BE2C (cell line): Measurements from ENCODE around the gene IL1B.

Experiments used
- DNase-seq: peaks from one replicate; pipeline ENCODE4 v3.0.0-alpha.2; 2020
- H3K27me3 ChIP-seq: fragments of 250-450 bp; sonication (Bioruptor Pico); 2 replicates; pipeline ENCODE4 v1.5.1; 2020; ENCODE audit warnings: mild to moderate bottlenecking
- H3K36me3 ChIP-seq: fragments of 250-450 bp; sonication (Bioruptor Pico); 2 replicates; pipeline ENCODE4 v1.5.1; 2020; ENCODE audit warnings: mild to moderate bottlenecking
- H3K4me1 ChIP-seq: fragments of 250-450 bp; sonication (Bioruptor Pico); 2 replicates; pipeline ENCODE4 v1.5.1; 2020
- H3K4me3 ChIP-seq: 2 replicates; pipeline ENCODE4 v1.5.1; 2011; ENCODE audit warnings: low read depth, low read length
- H3K9me3 ChIP-seq: fragments of 250-450 bp; sonication (Bioruptor Pico); 2 replicates; pipeline ENCODE4 v1.5.1; 2020
- TF ChIP-seq, protein P1 (sequence below): IDR thresholded peaks from 2 replicates; pipeline ENCODE4 v1.5.1; 2012; ENCODE audit warnings: mild to moderate bottlenecking, low read depth, low read length

IL1B gene

DNA sequence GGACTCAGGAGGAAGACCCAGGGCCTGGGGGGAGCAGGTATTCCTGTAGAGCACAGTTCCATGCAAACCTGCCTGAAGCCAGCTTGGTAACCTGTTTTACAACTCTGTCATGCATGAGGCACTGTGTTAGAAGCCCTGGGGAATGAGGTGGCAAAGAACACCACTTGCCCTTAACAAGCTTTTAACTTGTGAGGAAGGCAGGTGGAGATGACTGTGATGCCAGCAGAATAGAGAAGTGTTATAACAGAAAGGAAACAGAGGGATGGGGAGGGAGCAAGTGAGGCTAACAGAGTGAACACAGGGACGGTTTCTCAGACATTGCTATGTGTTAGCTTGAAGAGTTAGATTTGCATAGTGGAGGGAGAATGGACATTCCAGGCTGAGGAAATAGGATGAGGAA is 40.8 kb downstream of the IL1B start:
- no peaks in the 10 kb centered on the region for H3K36me3 ChIP-seq
- no peaks in the 10 kb centered on the region for H3K9me3 ChIP-seq
- no peaks in the 10 kb centered on the region for H3K27me3 ChIP-seq
- TF ChIP-seq, protein P1, sequence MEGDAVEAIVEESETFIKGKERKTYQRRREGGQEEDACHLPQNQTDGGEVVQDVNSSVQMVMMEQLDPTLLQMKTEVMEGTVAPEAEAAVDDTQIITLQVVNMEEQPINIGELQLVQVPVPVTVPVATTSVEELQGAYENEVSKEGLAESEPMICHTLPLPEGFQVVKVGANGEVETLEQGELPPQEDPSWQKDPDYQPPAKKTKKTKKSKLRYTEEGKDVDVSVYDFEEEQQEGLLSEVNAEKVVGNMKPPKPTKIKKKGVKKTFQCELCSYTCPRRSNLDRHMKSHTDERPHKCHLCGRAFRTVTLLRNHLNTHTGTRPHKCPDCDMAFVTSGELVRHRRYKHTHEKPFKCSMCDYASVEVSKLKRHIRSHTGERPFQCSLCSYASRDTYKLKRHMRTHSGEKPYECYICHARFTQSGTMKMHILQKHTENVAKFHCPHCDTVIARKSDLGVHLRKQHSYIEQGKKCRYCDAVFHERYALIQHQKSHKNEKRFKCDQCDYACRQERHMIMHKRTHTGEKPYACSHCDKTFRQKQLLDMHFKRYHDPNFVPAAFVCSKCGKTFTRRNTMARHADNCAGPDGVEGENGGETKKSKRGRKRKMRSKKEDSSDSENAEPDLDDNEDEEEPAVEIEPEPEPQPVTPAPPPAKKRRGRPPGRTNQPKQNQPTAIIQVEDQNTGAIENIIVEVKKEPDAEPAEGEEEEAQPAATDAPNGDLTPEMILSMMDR, result no peak
- no peak for DNase-seq
- H3K4me3 ChIP-seq, result no peak overlapping the region
- no peaks in the 10 kb centered on the region for H3K4me1 ChIP-seq

DNA sequence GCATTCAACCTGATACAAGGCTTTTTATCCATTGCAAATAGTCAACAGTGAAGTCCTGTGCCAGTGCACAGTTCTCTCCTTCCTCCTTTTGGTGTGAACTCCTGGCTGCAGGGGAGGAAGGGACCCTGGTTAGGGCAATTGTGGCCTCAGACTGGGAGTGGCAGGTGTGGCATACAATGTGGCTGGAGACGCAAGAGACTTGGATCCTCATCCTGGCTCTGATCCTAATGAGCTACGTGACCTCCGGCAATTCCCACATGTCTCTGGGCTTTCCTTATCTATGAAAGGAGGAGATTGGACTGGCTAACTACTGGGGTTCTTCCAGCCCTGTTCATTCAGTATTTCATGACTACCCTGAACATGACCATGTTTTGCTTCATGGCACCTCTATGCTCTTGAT is 41.7 kb downstream of the IL1B start:
- no peak for DNase-seq
- no peaks in the 10 kb centered on the region for H3K4me1 ChIP-seq

DNA sequence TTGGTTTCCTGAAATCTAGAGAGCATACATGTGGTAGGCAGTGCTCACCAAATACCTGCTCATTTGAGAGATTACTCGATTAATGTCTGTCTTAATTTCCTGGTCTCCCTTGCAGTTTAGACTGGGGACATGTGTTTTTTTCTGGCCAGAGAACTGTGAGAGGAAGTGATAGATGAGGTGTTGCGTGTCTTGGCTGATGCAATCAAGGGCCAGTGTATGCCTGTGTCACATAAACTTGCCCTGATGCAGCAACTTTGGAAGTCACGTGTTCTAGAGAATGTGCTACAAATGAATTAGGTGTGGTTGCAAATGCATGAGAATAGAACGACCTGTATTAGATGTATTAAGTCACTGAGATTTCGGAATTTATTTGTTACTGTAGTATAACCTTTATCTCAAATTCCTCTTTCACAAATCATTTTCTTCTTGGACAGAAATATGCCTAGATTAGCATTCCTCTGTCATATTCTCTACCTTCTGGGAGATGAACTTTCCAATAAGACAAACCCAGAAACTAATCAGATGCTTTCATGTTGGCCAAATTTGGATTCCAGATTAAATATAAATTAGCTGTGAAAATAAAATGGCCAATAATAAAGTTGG is 42.3 kb downstream of the IL1B start:
- no peak for DNase-seq
- no peak overlapping the region for H3K4me3 ChIP-seq

More for the DNA sequence above, 41.7 kb downstream of the IL1B start:
- H3K4me3 ChIP-seq, result no peak overlapping the region
- no peaks in the 10 kb centered on the region for H3K27me3 ChIP-seq
- no peaks in the 10 kb centered on the region for H3K9me3 ChIP-seq
- TF ChIP-seq, protein P1, result no peak
- no peaks in the 10 kb centered on the region for H3K36me3 ChIP-seq

DNA sequence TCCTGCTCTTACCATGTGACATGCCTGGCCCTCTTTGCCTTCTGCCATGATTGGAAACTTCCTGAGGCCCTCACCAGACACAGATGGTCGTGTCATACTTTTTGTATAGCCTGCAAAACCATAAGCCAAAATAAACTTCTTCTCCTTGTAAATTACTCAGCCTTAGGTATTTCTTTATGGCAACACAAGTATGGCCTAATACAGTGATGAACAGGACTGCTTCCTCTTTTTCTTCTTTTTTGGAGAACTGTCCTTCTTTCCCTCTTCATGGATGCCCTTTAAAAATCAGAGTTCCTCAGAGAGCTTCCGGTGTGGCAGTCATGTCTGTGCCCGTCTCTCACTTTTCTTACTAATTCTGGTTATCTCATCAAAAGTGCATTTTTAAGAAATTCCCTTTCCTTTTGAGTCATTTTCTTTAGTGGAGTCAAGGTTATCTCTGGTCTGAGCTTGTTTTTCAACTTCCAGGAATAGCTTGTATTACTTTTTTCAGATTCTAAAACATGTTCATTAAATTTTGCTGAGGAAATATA is 43.1 kb downstream of the IL1B start:
- no peaks in the 10 kb centered on the region for H3K9me3 ChIP-seq
- DNase-seq, result no peak
- TF ChIP-seq, protein P1, result no peak
- no peak overlapping the region for H3K4me3 ChIP-seq
- no peaks in the 10 kb centered on the region for H3K36me3 ChIP-seq
- no peaks in the 10 kb centered on the region for H3K27me3 ChIP-seq
- H3K4me1 ChIP-seq, result no peaks in the 10 kb centered on the region

More for the DNA sequence above, 42.3 kb downstream of the IL1B start:
- H3K36me3 ChIP-seq, result no peaks in the 10 kb centered on the region
- H3K4me1 ChIP-seq, result no peaks in the 10 kb centered on the region
- no peaks in the 10 kb centered on the region for H3K27me3 ChIP-seq
- TF ChIP-seq, protein P1, result no peak
- no peaks in the 10 kb centered on the region for H3K9me3 ChIP-seq

DNA sequence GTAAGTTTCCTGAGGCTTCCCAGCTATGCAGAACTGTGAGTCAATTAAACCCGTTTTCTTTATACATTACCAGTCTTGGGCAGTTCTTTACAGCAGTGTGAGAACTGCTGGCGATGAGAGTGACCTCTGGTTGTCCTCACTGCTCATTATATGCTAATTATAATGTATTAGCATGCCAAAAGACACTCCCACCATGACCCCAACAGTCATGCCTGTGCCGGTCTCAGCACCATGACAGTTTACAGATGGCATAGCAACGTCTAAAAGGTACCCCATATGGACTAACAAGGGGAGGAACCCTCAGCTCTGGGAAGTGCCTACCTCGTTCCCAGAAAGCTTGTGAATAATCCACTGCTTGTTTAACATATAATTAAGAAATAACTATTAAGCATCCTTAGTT is 44.2 kb downstream of the IL1B start:
- no peak overlapping the region for H3K4me3 ChIP-seq
- no peaks in the 10 kb centered on the region for H3K36me3 ChIP-seq
- H3K4me1 ChIP-seq, result no peaks in the 10 kb centered on the region
- no peaks in the 10 kb centered on the region for H3K27me3 ChIP-seq
- no peak for DNase-seq
- no peaks in the 10 kb centered on the region for H3K9me3 ChIP-seq
- TF ChIP-seq, protein P1, result no peak

DNA sequence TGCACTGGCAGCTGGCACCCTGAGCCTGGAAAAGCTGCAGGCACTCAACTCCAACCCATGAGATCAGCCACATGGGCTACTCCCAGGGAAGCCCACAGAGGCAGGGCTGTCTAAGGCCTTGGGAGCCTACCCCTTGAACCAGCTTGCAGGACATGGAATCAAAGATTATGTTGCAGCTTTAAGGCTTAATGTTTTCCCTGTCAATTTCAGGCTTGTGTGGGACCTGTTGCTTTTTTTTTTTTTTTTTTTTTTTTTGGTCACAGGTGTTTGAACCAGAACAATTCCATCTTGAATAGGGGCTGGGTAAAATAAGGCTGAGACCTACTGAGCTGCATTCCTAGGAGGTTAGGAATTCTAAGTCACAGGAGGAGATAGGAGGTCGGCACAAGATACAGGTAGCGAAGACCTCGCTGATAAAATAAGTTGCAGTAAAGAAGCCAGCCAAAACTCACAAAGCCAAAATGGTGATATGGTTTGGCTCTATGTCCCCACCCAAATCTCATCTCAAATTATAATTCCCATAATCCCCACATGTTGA is 44.8 kb downstream of the IL1B start:
- Histone ChIP-seq H3K4me3 (no peak overlapping the region), H3K9me3 (no peaks in the 10 kb centered on the region), H3K4me1 (no peaks in the 10 kb centered on the region), H3K27me3 (no peaks in the 10 kb centered on the region), H3K36me3 (no peaks in the 10 kb centered on the region)
- DNase-seq, result no peak
- TF ChIP-seq, protein P1, result no peak
